K562 (cell line): ENCODE measurements around the gene WASF3. TPM values are rescaled to one million over a fixed set of nuclear protein-coding genes. Genes with fewer than 3 reads are reported as not detected.

Experiments
- ATAC-seq: fragments of 200-7000 bp; cut with Tn5 transposase; 3 replicates; pipeline ENCODE4 v1.9.1; 2020; ENCODE audit warnings: moderate library complexity
- BruUV-seq: library from RNA; stranded (reverse); fragments of 400-500 nt; replicated peaks from 2 replicates; lab custom pipeline; 2021; lab: Mats Ljungman, UMichigan
- CTCF ChIA-PET: fragments of 300-600 bp; formaldehyde crosslinking; extraction: SDS; loops from one replicate; lab custom pipeline; 2021; ENCODE audit warnings: low intra/inter-chr PET ratio; lab: Yijun Ruan, JAX
- POLR2A ChIA-PET: fragments of 300-600, 350-650 bp; sonication (Branson Sonifier 250); formaldehyde crosslinking; extraction: SDS; loops from one replicate; lab custom pipeline; 2021; ENCODE audit warnings: antibody characterized with exemption, inconsistent platforms; lab: Yijun Ruan, JAX
- DNase-seq, 4 experiments: peaks; one replicate each; pipeline versions ENCODE4 v3.0.0 to v3.0.0-alpha.2; 2011 to 2018; ENCODE audit warnings: low spot score in 3 of 4, mixed read lengths in 3 of 4; ENCODE audit errors: extremely low read depth in 1 of 4
- FAIRE-seq: peaks from 2 replicates; lab custom pipeline; 2011; peaks lifted over from hg19 to GRCh38; lab: Jason Lieb, UNC
- H2AFZ ChIP-seq: 2 replicates; pipeline ENCODE4 v1.6.0; 2011; ENCODE audit warnings: low read depth, low read length, control low read depth, inconsistent platforms
- H3K27ac ChIP-seq: fragments of 200-600 bp; 3 replicates; pipeline ENCODE4 v1.8.0; 2011; ENCODE audit warnings: low read depth, mild to moderate bottlenecking, control low read depth, inconsistent platforms, low read length, moderate library complexity, mixed read lengths; ENCODE audit errors: extremely low read depth
- H3K27me3 ChIP-seq, 2 experiments: fragments of 300-600 bp in 1 of 2; 2 replicates in 1 of 2; 3 replicates in 1 of 2; pipeline versions ENCODE4 v1.6.0 to v1.8.0; 2011; ENCODE audit warnings: inconsistent platforms in 2 of 2, low read length in 2 of 2, mild to moderate bottlenecking in 1 of 2, mixed read lengths in 1 of 2, moderate library complexity in 1 of 2; ENCODE audit not compliant: control insufficient read depth in 2 of 2, insufficient read depth in 2 of 2
- H3K36me3 ChIP-seq: fragments of 300-600 bp; 3 replicates; pipeline ENCODE4 v1.8.0; 2011; ENCODE audit warnings: mild to moderate bottlenecking, low read length, inconsistent platforms; ENCODE audit not compliant: control insufficient read depth, insufficient read depth
- H3K4me1 ChIP-seq, 2 experiments: fragments of 200-600 bp in 1 of 2; replicated peaks in 1 of 2; 2 replicates in 1 of 2; 3 replicates in 1 of 2; pipeline versions ENCODE4 v1.5.1 to v1.8.0; 2011; ENCODE audit warnings: inconsistent platforms in 2 of 2, low read length in 2 of 2, mild to moderate bottlenecking in 1 of 2, mixed read lengths in 1 of 2, moderate library complexity in 1 of 2; ENCODE audit not compliant: control insufficient read depth in 2 of 2, insufficient read depth in 2 of 2
- H3K4me2 ChIP-seq: 2 replicates; pipeline ENCODE4 v1.6.1; 2011; ENCODE audit warnings: low read length, control low read depth, inconsistent platforms, mixed read lengths; ENCODE audit not compliant: insufficient read depth
- H3K4me3 ChIP-seq: fragments of 200-600 bp; sonication (generic), shearing (Covaris generic); 2 replicates; pipeline ENCODE4 v1.5.1; 2016; ENCODE audit warnings: control low read depth, inconsistent platforms
- H3K79me2 ChIP-seq: fragments of 200-600 bp; 3 replicates; pipeline ENCODE4 v1.8.0; 2011; ENCODE audit warnings: low read length, inconsistent platforms; ENCODE audit not compliant: control insufficient read depth, insufficient read depth
- H3K9ac ChIP-seq, 2 experiments: 2 replicates each; pipeline versions ENCODE4 v1.6.0 to v1.6.1; 2011; ENCODE audit warnings: low read depth in 2 of 2, low read length in 2 of 2, control low read depth in 1 of 2, inconsistent platforms in 1 of 2, mild to moderate bottlenecking in 1 of 2, mixed read lengths in 1 of 2; ENCODE audit not compliant: insufficient read depth in 1 of 2
- H3K9me1 ChIP-seq: one replicate; pipeline ENCODE4 v1.6.0; 2011; ENCODE audit warnings: inconsistent platforms, mild to moderate bottlenecking, low read length, moderate library complexity; ENCODE audit not compliant: control insufficient read depth, insufficient read depth
- H3K9me3 ChIP-seq: replicated peaks from 2 replicates; pipeline ENCODE4 v1.5.1; 2011; ENCODE audit warnings: low read depth, low read length, inconsistent platforms; ENCODE audit not compliant: control insufficient read depth, insufficient read depth
- H4K20me1 ChIP-seq: replicated peaks from 2 replicates; pipeline ENCODE4 v1.6.1; 2011; ENCODE audit warnings: low read length, inconsistent platforms, mixed read lengths; ENCODE audit not compliant: control insufficient read depth, insufficient read depth
- BACH1 ChIP-seq: fragments of 200-800 bp; sonication (Bioruptor generic); IDR thresholded peaks from 2 replicates; pipeline ENCODE4 v1.6.1; 2016; ENCODE audit warnings: missing genetic modification characterization, missing compliant biosample characterization
- C11orf30 ChIP-seq: fragments of 450-650 bp; IDR thresholded peaks from 2 replicates; pipeline ENCODE4 v1.6.1; 2016; ENCODE audit warnings: low read depth, mild to moderate bottlenecking
- CAMTA2 ChIP-seq: fragments of 250-450 bp; sonication (Bioruptor Pico); conservative IDR thresholded peaks from 2 replicates; pipeline ENCODE4 v1.5.1; 2022
- E2F1 ChIP-seq: sonication (generic); formaldehyde crosslinking; IDR thresholded peaks from 2 replicates; pipeline ENCODE4 v1.8.1; 2023; ENCODE audit warnings: mild to moderate bottlenecking, missing genetic modification reagents, moderate library complexity
- ELK1 ChIP-seq: sonication (generic); formaldehyde crosslinking; IDR thresholded peaks from 2 replicates; pipeline ENCODE4 v1.8.1; 2022; ENCODE audit warnings: missing genetic modification reagents
- FOXP1 ChIP-seq: sonication (generic); formaldehyde crosslinking; IDR thresholded peaks from 2 replicates; pipeline ENCODE4 v1.8.0; 2022; ENCODE audit warnings: mild to moderate bottlenecking, missing genetic modification reagents
- HDGF ChIP-seq: fragments of 450-650 bp; IDR thresholded peaks from 2 replicates; pipeline ENCODE4 v1.6.1; 2016
- NFATC3 ChIP-seq: fragments of 450-650 bp; IDR thresholded peaks from 2 replicates; pipeline ENCODE4 v1.6.1; 2017; ENCODE audit warnings: mild to moderate bottlenecking
- NR3C1 ChIP-seq: sonication (generic); formaldehyde crosslinking; IDR thresholded peaks from 2 replicates; pipeline ENCODE4 v1.8.1; 2022; ENCODE audit warnings: missing genetic modification reagents
- UBTF ChIP-seq, 2 experiments: IDR thresholded peaks; 2 replicates each; pipeline ENCODE4 v1.6.1; 2012; ENCODE audit warnings: improper control_type of control experiment in 2 of 2, low read depth in 2 of 2, low read length in 2 of 2, borderline replicate concordance in 1 of 2
- ZBTB17 ChIP-seq: fragments of 450-650 bp; formaldehyde crosslinking; IDR thresholded peaks from 2 replicates; pipeline ENCODE4 v1.4.0; 2020; ENCODE audit warnings: mild to moderate bottlenecking
- ZNF124 ChIP-seq: sonication (generic); formaldehyde crosslinking; IDR thresholded peaks from 2 replicates; pipeline ENCODE4 v1.8.1; 2022; ENCODE audit warnings: missing genetic modification reagents
- ZNF175 ChIP-seq: fragments of 200-800 bp; sonication (Bioruptor generic); IDR thresholded peaks from 2 replicates; pipeline ENCODE4 v1.6.1; 2016; ENCODE audit warnings: low read depth, mild to moderate bottlenecking, missing genetic modification characterization, missing compliant biosample characterization
- ZNF217 ChIP-seq: sonication (generic); formaldehyde crosslinking; IDR thresholded peaks from 2 replicates; pipeline ENCODE4 v1.8.0; 2022; ENCODE audit warnings: mild to moderate bottlenecking, missing genetic modification reagents
- ZNF23 ChIP-seq: fragments of 250-450 bp; sonication (Bioruptor Pico); IDR thresholded peaks from 2 replicates; pipeline ENCODE4 v1.4.0; 2020; ENCODE audit warnings: mild to moderate bottlenecking
- ZNF551 ChIP-seq: fragments of 250-450 bp; sonication (Bioruptor Pico); IDR thresholded peaks from 2 replicates; pipeline ENCODE4 v1.5.0; 2021; ENCODE audit warnings: mild to moderate bottlenecking, moderate library complexity
- ZNF668 ChIP-seq: fragments of 250-450 bp; sonication (Bioruptor Pico); IDR thresholded peaks from 2 replicates; pipeline ENCODE4 v1.8.0; 2022; ENCODE audit warnings: mild to moderate bottlenecking, inconsistent platforms
- ZNF780A ChIP-seq: fragments of 250-450 bp; sonication (Bioruptor Pico); IDR thresholded peaks from 2 replicates; pipeline ENCODE4 v1.5.0; 2021; ENCODE audit warnings: mild to moderate bottlenecking
- ZNF785 ChIP-seq: fragments of 250-450 bp; sonication (Bioruptor Pico); IDR thresholded peaks from 2 replicates; pipeline ENCODE4 v1.4.0; 2020; ENCODE audit warnings: mild to moderate bottlenecking
- WGBS: fragments of 100-300 bp; shearing (Covaris generic); methylation state at CpG from one replicate; pipeline ENCODE4 v1.1.6; 2016; ENCODE audit warnings: low coverage, mixed read lengths; ENCODE audit not compliant: insufficient coverage; ENCODE audit errors: missing lambda C conversion rate; 5-methylcytosine and 5-hydroxymethylcytosine counted together
- in situ Hi-C: fragments of 300-500 bp; cut with MboI; formaldehyde crosslinking; loops from 4 replicates; pipeline ENCODE4 v1.15.0; 2018; ENCODE audit warnings: inconsistent platforms, mixed read lengths
- intact Hi-C: fragments of 100-400 bp; cut with micrococcal nuclease; formaldehyde crosslinking; loops from 2 replicates; pipeline ENCODE4 v1.14.2; 2022
- polyA plus RNA-seq, 8 experiments: library from polyadenylated mRNA; depleted of rRNA in 4 of 8; stranded (reverse) in 5 of 8; unstranded in 3 of 8; fragments of >200 nt; fragmentation: Nextera tagmentation in 2 of 8; fragmentation: Illumina TruSeq in 1 of 8; extraction: Ambion mirVana in 2 of 8; extraction: Trizol in 1 of 8; gene quantifications; 2 replicates each; pipeline versions ENCODE4 v1.2.1 to v1.2.3, GENCODE V29; 2011 to 2014; ENCODE audit warnings: inconsistent platforms in 1 of 8, missing spikeins in 1 of 8
- total RNA-seq, 7 experiments: library from RNA; depleted of rRNA in 6 of 7; stranded (reverse); fragments of >200 nt in 6 of 7; fragmentation: Illumina TruSeq in 2 of 7; extraction: Trizol in 2 of 7; gene quantifications; 2 replicates each; pipeline versions ENCODE4 v1.2.1 to v1.2.3, GENCODE V29; 2011 to 2021; ENCODE audit warnings: low replicate concordance in 1 of 7

The WASF3 gene
- total and polyA plus RNA-seq, 9 of the 15 experiments (the other 6 are each of a cell fraction or from before 2014, with no cell fraction given): 0.04 to 0.43 (median 0.11) TPM

GRCh38 chr13:26693749-26694463 is 136.4 kb downstream of the WASF3 start:
- Histone ChIP-seq H3K9me1 (no peaks in the 10 kb centered on the region), H2AFZ (no peak overlapping the region), H3K36me3 (no peaks in the 10 kb centered on the region), H3K9me3 (peaks cover under 1% of the 10 kb centered on the region; the same call in 1 of the 2 replicates), H3K4me1 (no peaks in the 10 kb centered on the region), H3K27ac (no peak overlapping the region), H3K4me2 (no peak overlapping the region), H4K20me1 (no peaks in the 10 kb centered on the region), H3K27me3 (no peaks in the 10 kb centered on the region; a peak in 1 of 5 replicates), H3K9ac (no peak overlapping the region), H3K4me3 (no peak overlapping the region), H3K79me2 (no peaks in the 10 kb centered on the region)
- intact Hi-C loops (no loop called here), in situ Hi-C loops (no loop called here)
- no peak for ATAC-seq
- DNase-seq: no peak
- no TSS peak for BruUV-seq
- 0% methylated on average over 6 of the region's 10 CpGs for WGBS
- CTCF ChIA-PET: no interaction called here
- POLR2A ChIA-PET: no interaction called here
- FAIRE-seq: no peak
- TF ChIP-seq C11orf30 (no peak), ELK1 (no peak), ZNF551 (CRISPR knock-in tag) (no peak), ZNF780A (CRISPR knock-in tag) (no peak), UBTF (IDR thresholded peaks at IDR 0.05; ENCODE audit: borderline replicate concordance in 1 of 2, low read depth in 2 of 2, low read length in 2 of 2) (no peak), ZBTB17 (CRISPR knock-in tag) (no peak), HDGF (no peak), NR3C1 (CRISPR knock-in tag) (no peak), ZNF668 (no peak), ZNF23 (CRISPR knock-in tag) (no peak), ZNF124 (no peak), FOXP1 (no peak), BACH1 (tag) (no peak), ZNF785 (CRISPR knock-in tag) (no peak), E2F1 (CRISPR knock-in tag) (no peak), ZNF217 (CRISPR knock-in tag) (no peak), ZNF175 (no peak), CAMTA2 (CRISPR knock-in tag) (no peak), NFATC3 (no peak)
